HEK293 (cell line): ENCODE data around the gene KLK4.

Experiments
- CTCF ChIA-PET: fragments of 350-600 bp; formaldehyde crosslinking; extraction: SDS; loops from one replicate; lab custom pipeline; 2021; ENCODE audit warnings: antibody characterized with exemption; lab: Yijun Ruan, JAX
- POLR2A ChIA-PET: fragments of 300-600 bp; formaldehyde crosslinking; extraction: SDS; loops from one replicate; lab custom pipeline; 2020; ENCODE audit warnings: antibody characterized with exemption, inconsistent platforms; lab: Yijun Ruan, JAX
- H3K27ac ChIP-seq: fragments of 200-500 bp; sonication (Bioruptor generic); 2 replicates; pipeline ENCODE4 v1.5.1; 2014; ENCODE audit warnings: low read depth, low read length, control low read depth, inconsistent platforms; ENCODE audit errors: extremely low read depth
- H3K36me3 ChIP-seq, 2 experiments: fragments of 200-500 bp in 1 of 2; sonication (Bioruptor generic) in 1 of 2; 1 replicate in 1 of 2; 2 replicates in 1 of 2; pipeline ENCODE4 v1.5.1; 2014 to 2017; ENCODE audit warnings: inconsistent platforms in 2 of 2, low read length in 2 of 2; ENCODE audit not compliant: control insufficient read depth in 2 of 2, insufficient read depth in 1 of 2
- H3K4me1 ChIP-seq: fragments of 200-500 bp; sonication (Bioruptor generic); 2 replicates; pipeline ENCODE4 v1.5.1; 2014; ENCODE audit warnings: mild to moderate bottlenecking, low read length, inconsistent platforms; ENCODE audit not compliant: control insufficient read depth, insufficient read depth
- H3K4me3 ChIP-seq: 2 replicates; pipeline ENCODE4 v1.5.1; 2011; ENCODE audit warnings: low read depth, mild to moderate bottlenecking, control low read depth, low read length, moderate library complexity
- H3K9me3 ChIP-seq: fragments of 200-500 bp; sonication (Bioruptor generic); 2 replicates; pipeline ENCODE4 v1.5.1; 2014; ENCODE audit warnings: low read depth, low read length, inconsistent platforms; ENCODE audit not compliant: control insufficient read depth, insufficient read depth
- BCL11B ChIP-seq: fragments of 450-650 bp; formaldehyde crosslinking; IDR thresholded peaks from 2 replicates; pipeline ENCODE4 v1.5.1; 2016; ENCODE audit warnings: low read depth, missing biosample characterization, missing genetic modification characterization
- EGR2 ChIP-seq: fragments of 450-650 bp; formaldehyde crosslinking; IDR thresholded peaks from 2 replicates; pipeline ENCODE4 v1.5.1; 2016; ENCODE audit warnings: low read depth, missing biosample characterization, missing genetic modification characterization
- GLIS2 ChIP-seq: fragments of 450-650 bp; formaldehyde crosslinking; IDR thresholded peaks from 2 replicates; pipeline ENCODE4 v1.5.1; 2016; ENCODE audit warnings: missing biosample characterization, missing genetic modification characterization
- KLF16 ChIP-seq: fragments of 450-650 bp; formaldehyde crosslinking; IDR thresholded peaks from 2 replicates; pipeline ENCODE4 v1.5.1; 2017; ENCODE audit warnings: missing biosample characterization, missing genetic modification characterization
- REPIN1 ChIP-seq: fragments of 450-650 bp; formaldehyde crosslinking; IDR thresholded peaks from 2 replicates; pipeline ENCODE4 v1.5.1; 2017; ENCODE audit warnings: missing biosample characterization, missing genetic modification characterization, low read depth
- SETDB1 ChIP-seq: IDR thresholded peaks from one replicate; pipeline ENCODE4 v1.6.1; 2017; ENCODE audit warnings: mild to moderate bottlenecking, low read length, moderate library complexity, mixed read lengths; ENCODE audit not compliant: insufficient read length
- YY1 ChIP-seq: fragments of 450-650 bp; formaldehyde crosslinking; IDR thresholded peaks from 2 replicates; pipeline ENCODE4 v1.5.1; 2018; ENCODE audit warnings: missing biosample characterization, missing genetic modification characterization
- ZBTB17 ChIP-seq: fragments of 450-650 bp; formaldehyde crosslinking; IDR thresholded peaks from 2 replicates; pipeline ENCODE4 v1.5.1; 2016; ENCODE audit warnings: missing biosample characterization, missing genetic modification characterization
- ZBTB20 ChIP-seq: fragments of 450-650 bp; formaldehyde crosslinking; IDR thresholded peaks from 2 replicates; pipeline ENCODE4 v1.5.1; 2016; ENCODE audit warnings: missing biosample characterization, missing genetic modification characterization
- ZBTB7A ChIP-seq: fragments of 450-650 bp; formaldehyde crosslinking; IDR thresholded peaks from 2 replicates; pipeline ENCODE4 v1.5.1; 2016; ENCODE audit warnings: low read depth, missing biosample characterization, missing genetic modification characterization
- ZFP41 ChIP-seq: fragments of 450-650 bp; formaldehyde crosslinking; IDR thresholded peaks from 2 replicates; pipeline ENCODE4 v1.5.1; 2016; ENCODE audit warnings: missing biosample characterization, missing genetic modification characterization, borderline replicate concordance
- ZFP69B ChIP-seq: fragments of 450-650 bp; formaldehyde crosslinking; IDR thresholded peaks from 2 replicates; pipeline ENCODE4 v1.5.1; 2016; ENCODE audit warnings: missing biosample characterization, missing genetic modification characterization
- ZNF138 ChIP-seq: fragments of 450-650 bp; formaldehyde crosslinking; IDR thresholded peaks from 2 replicates; pipeline ENCODE4 v1.5.1; 2016; ENCODE audit warnings: missing biosample characterization, missing genetic modification characterization, borderline replicate concordance
- ZNF140 ChIP-seq: fragments of 450-650 bp; formaldehyde crosslinking; IDR thresholded peaks from 2 replicates; pipeline ENCODE4 v1.5.1; 2016; ENCODE audit warnings: missing biosample characterization, missing genetic modification characterization
- ZNF155 ChIP-seq: fragments of 450-650 bp; formaldehyde crosslinking; IDR thresholded peaks from 2 replicates; pipeline ENCODE4 v1.5.1; 2016; ENCODE audit warnings: missing biosample characterization, missing genetic modification characterization
- ZNF157 ChIP-seq: fragments of 450-650 bp; formaldehyde crosslinking; IDR thresholded peaks from 2 replicates; pipeline ENCODE4 v1.5.1; 2016; ENCODE audit warnings: missing biosample characterization, missing genetic modification characterization
- ZNF223 ChIP-seq: fragments of 450-650 bp; formaldehyde crosslinking; IDR thresholded peaks from 2 replicates; pipeline ENCODE4 v1.5.1; 2016; ENCODE audit warnings: missing biosample characterization, missing genetic modification characterization
- ZNF24 ChIP-seq: fragments of 450-650 bp; formaldehyde crosslinking; IDR thresholded peaks from 2 replicates; pipeline ENCODE4 v1.5.1; 2016; ENCODE audit warnings: missing biosample characterization, missing genetic modification characterization
- ZNF324 ChIP-seq: fragments of 450-650 bp; formaldehyde crosslinking; IDR thresholded peaks from 2 replicates; pipeline ENCODE4 v1.5.1; 2016; ENCODE audit warnings: missing biosample characterization, missing genetic modification characterization
- ZNF423 ChIP-seq: fragments of 450-650 bp; formaldehyde crosslinking; IDR thresholded peaks from 2 replicates; pipeline ENCODE4 v1.5.1; 2016; ENCODE audit warnings: missing biosample characterization, missing genetic modification characterization
- ZNF621 ChIP-seq: fragments of 450-650 bp; formaldehyde crosslinking; IDR thresholded peaks from 2 replicates; pipeline ENCODE4 v1.5.1; 2017; ENCODE audit warnings: missing biosample characterization, missing genetic modification characterization
- ZNF677 ChIP-seq: fragments of 450-650 bp; IDR thresholded peaks from 2 replicates; pipeline ENCODE4 v1.5.0; 2018; ENCODE audit warnings: missing biosample characterization, mild to moderate bottlenecking, missing genetic modification characterization, moderate library complexity
- ZNF701 ChIP-seq: fragments of 450-650 bp; formaldehyde crosslinking; IDR thresholded peaks from 2 replicates; pipeline ENCODE4 v1.5.1; 2016; ENCODE audit warnings: missing biosample characterization, missing genetic modification characterization
- ZXDB ChIP-seq: fragments of 450-650 bp; formaldehyde crosslinking; IDR thresholded peaks from 2 replicates; pipeline ENCODE4 v1.5.1; 2016; ENCODE audit warnings: missing biosample characterization, missing genetic modification characterization
- TF ChIP-seq, protein P1 (sequence below): fragments of 450-650 bp; formaldehyde crosslinking; IDR thresholded peaks from 2 replicates; pipeline ENCODE4 v1.5.1; 2016; ENCODE audit warnings: missing biosample characterization, missing genetic modification characterization, low read depth
- TF ChIP-seq, protein P2 (sequence below): fragments of 450-650 bp; formaldehyde crosslinking; IDR thresholded peaks from 2 replicates; pipeline ENCODE4 v1.5.1; 2016; ENCODE audit warnings: missing biosample characterization, missing genetic modification characterization
- TF ChIP-seq, protein P3 (sequence below): fragments of 450-650 bp; formaldehyde crosslinking; IDR thresholded peaks from 2 replicates; pipeline ENCODE4 v1.5.1; 2016; ENCODE audit warnings: missing biosample characterization, missing genetic modification characterization
- TF ChIP-seq, protein P4 (sequence below): fragments of 450-650 bp; formaldehyde crosslinking; IDR thresholded peaks from 2 replicates; pipeline ENCODE4 v1.5.0; 2017; ENCODE audit warnings: missing biosample characterization, missing genetic modification characterization, borderline replicate concordance

The KLK4 gene

DNA sequence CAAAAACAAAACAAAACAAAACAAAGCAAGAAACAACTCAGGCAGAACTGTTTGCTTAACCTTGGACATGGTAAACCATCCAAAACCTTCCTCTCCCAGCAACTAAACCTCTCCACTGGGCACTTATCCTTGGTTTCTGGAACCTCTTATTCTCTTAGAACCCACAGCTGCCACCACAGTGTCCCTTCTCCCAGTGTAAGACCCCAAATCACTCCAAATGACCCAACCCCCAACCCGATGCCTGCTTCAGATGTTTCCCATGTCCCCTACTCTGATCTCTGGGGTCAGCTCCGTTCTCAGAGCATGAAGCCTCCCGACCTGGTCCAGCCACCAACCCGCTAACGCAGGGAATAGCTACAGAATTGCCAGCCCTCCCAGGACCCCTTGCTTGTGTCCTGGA lies 37.0 kb downstream of the KLK4 start:
- H3K36me3 ChIP-seq = no peaks in the 10 kb centered on the region
- no peaks in the 10 kb centered on the region for H3K4me1 ChIP-seq
- H3K9me3 ChIP-seq = no peaks in the 10 kb centered on the region
- CTCF ChIA-PET = interaction anchor here (0.6 to 2.1 kb wide), 2 partner anchors 17 to 32 kb away, joined by 3 to 9 read pairs; no protein-coding TSS in a partner anchor
- TF ChIP-seq ZBTB7A (no peak), ZXDB (no peak), REPIN1 (tag by site-specific recombination) (no peak), ZNF138 (tag by site-specific recombination) (no peak), ZNF140 (tag by site-specific recombination) (no peak), ZNF423 (tag by site-specific recombination) (no peak), ZNF157 (no peak), ZNF324 (no peak), SETDB1 (no peak), KLF16 (tag by site-specific recombination) (no peak), ZNF24 (tag by site-specific recombination) (no peak), ZFP69B (tag by site-specific recombination) (no peak), YY1 (no peak)
- TF ChIP-seq, protein P1, sequence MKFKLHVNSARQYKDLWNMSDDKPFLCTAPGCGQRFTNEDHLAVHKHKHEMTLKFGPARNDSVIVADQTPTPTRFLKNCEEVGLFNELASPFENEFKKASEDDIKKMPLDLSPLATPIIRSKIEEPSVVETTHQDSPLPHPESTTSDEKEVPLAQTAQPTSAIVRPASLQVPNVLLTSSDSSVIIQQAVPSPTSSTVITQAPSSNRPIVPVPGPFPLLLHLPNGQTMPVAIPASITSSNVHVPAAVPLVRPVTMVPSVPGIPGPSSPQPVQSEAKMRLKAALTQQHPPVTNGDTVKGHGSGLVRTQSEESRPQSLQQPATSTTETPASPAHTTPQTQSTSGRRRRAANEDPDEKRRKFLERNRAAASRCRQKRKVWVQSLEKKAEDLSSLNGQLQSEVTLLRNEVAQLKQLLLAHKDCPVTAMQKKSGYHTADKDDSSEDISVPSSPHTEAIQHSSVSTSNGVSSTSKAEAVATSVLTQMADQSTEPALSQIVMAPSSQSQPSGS (tag by site-specific recombination) = no peak
- H3K4me3 ChIP-seq = no peak overlapping the region
- POLR2A ChIA-PET = no interaction called here
- no peak overlapping the region for H3K27ac ChIP-seq

DNA sequence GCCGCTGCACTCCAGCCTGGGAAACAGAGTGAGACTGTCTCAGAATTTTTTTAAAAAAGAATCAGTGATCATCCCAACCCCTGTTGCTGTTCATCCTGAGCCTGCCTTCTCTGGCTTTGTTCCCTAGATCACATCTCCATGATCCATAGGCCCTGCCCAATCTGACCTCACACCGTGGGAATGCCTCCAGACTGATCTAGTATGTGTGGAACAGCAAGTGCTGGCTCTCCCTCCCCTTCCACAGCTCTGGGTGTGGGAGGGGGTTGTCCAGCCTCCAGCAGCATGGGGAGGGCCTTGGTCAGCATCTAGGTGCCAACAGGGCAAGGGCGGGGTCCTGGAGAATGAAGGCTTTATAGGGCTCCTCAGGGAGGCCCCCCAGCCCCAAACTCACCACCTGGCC lies 38.1 kb downstream of the KLK4 start, which contains the start of gene KLK2:
KLK2 (plus strand) TSS at position 384 of the 400 bp plus-strand sequence. CDS start 35 bp downstream, outside the sequence.
- H3K4me1 ChIP-seq = no peaks in the 10 kb centered on the region
- ChIA-PET POLR2A (no interaction called here), CTCF (interaction anchor here (2.1 kb wide), 1 partner anchor 33 kb away, joined by 9 read pairs; no protein-coding TSS in a partner anchor)
- no peak for TF ChIP-seq GLIS2 (tag by site-specific recombination)
- TF ChIP-seq ZNF677 = no peak
- TF ChIP-seq ZFP41 = no peak
- no peak for TF ChIP-seq ZNF621 (tag by site-specific recombination)
- no peak for TF ChIP-seq ZNF701 (tag by site-specific recombination)
- TF ChIP-seq, protein P2, sequence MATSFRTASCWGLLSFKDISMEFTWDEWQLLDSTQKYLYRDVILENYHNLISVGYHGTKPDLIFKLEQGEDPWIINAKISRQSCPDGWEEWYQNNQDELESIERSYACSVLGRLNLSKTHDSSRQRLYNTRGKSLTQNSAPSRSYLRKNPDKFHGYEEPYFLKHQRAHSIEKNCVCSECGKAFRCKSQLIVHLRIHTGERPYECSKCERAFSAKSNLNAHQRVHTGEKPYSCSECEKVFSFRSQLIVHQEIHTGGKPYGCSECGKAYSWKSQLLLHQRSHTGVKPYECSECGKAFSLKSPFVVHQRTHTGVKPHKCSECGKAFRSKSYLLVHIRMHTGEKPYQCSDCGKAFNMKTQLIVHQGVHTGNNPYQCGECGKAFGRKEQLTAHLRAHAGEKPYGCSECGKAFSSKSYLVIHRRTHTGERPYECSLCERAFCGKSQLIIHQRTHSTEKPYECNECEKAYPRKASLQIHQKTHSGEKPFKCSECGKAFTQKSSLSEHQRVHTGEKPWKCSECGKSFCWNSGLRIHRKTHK (tag by site-specific recombination) = no peak
- no peak for TF ChIP-seq ZNF223 (tag by site-specific recombination)
- no peak for TF ChIP-seq BCL11B (tag by site-specific recombination)
- no peak for TF ChIP-seq ZBTB17 (tag by site-specific recombination)
- TF ChIP-seq EGR2 = no peak
- TF ChIP-seq, protein P3, sequence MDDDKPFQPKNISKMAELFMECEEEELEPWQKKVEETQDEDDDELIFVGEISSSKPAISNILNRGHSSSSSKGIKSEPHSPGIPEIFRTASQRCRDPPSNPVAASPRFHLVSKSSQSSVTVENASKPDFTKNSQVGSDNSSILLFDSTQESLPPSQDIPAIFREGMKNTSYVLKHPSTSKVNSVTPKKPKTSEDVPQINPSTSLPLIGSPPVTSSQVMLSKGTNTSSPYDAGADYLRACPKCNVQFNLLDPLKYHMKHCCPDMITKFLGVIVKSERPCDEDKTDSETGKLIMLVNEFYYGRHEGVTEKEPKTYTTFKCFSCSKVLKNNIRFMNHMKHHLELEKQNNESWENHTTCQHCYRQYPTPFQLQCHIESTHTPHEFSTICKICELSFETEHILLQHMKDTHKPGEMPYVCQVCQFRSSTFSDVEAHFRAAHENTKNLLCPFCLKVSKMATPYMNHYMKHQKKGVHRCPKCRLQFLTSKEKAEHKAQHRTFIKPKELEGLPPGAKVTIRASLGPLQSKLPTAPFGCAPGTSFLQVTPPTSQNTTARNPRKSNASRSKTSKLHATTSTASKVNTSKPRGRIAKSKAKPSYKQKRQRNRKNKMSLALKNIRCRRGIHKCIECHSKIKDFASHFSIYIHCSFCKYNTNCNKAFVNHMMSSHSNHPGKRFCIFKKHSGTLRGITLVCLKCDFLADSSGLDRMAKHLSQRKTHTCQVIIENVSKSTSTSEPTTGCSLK (tag by site-specific recombination) = no peak
- TF ChIP-seq, protein P4, sequence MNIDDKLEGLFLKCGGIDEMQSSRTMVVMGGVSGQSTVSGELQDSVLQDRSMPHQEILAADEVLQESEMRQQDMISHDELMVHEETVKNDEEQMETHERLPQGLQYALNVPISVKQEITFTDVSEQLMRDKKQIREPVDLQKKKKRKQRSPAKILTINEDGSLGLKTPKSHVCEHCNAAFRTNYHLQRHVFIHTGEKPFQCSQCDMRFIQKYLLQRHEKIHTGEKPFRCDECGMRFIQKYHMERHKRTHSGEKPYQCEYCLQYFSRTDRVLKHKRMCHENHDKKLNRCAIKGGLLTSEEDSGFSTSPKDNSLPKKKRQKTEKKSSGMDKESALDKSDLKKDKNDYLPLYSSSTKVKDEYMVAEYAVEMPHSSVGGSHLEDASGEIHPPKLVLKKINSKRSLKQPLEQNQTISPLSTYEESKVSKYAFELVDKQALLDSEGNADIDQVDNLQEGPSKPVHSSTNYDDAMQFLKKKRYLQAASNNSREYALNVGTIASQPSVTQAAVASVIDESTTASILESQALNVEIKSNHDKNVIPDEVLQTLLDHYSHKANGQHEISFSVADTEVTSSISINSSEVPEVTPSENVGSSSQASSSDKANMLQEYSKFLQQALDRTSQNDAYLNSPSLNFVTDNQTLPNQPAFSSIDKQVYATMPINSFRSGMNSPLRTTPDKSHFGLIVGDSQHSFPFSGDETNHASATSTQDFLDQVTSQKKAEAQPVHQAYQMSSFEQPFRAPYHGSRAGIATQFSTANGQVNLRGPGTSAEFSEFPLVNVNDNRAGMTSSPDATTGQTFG (tag by site-specific recombination) = no peak
- TF ChIP-seq ZBTB20 (tag by site-specific recombination) = no peak
- TF ChIP-seq ZNF155 = no peak
- no peaks in the 10 kb centered on the region for H3K36me3 ChIP-seq
- no peak within 1 kb of the TSS for H3K27ac ChIP-seq
- no peaks in the 10 kb centered on the region for H3K9me3 ChIP-seq
- H3K4me3 ChIP-seq = no peak within 1 kb of the TSS
